CD14-positive monocyte (primary cell): ENCODE results near the gene LKAAEAR1. TPM values are rescaled to one million over a fixed set of nuclear protein-coding genes. Genes with fewer than 3 reads are reported as not detected.

Experiments
- DNase-seq, 3 donors: peaks; one replicate each; pipeline ENCODE4 v3.0.0-alpha.2; 2011 to 2022
- H2AFZ ChIP-seq: 2 replicates; pipeline ENCODE4 v1.6.0; 2012; ENCODE audit warnings: mild to moderate bottlenecking, low read depth, low read length, inconsistent platforms; ENCODE audit not compliant: insufficient read depth, poor library complexity, severe bottlenecking
- H3K27ac ChIP-seq, 2 donors: 1 replicate in 1 of 2; 2 replicates in 1 of 2; pipeline ENCODE4 v1.5.1; 2012 to 2013; ENCODE audit warnings: low read length in 2 of 2, control low read depth in 1 of 2, inconsistent platforms in 1 of 2, low read depth in 1 of 2, mild to moderate bottlenecking in 1 of 2
- H3K27me3 ChIP-seq, 2 donors: one replicate each; pipeline versions ENCODE4 v1.6.0 to v1.6.1; 2011 to 2013; ENCODE audit warnings: low read length in 2 of 2; ENCODE audit not compliant: control insufficient read depth in 2 of 2, insufficient read depth in 2 of 2
- H3K36me3 ChIP-seq, 2 donors: replicated peaks in 1 of 2; 1 replicate in 1 of 2; 2 replicates in 1 of 2; pipeline versions ENCODE4 v1.5.1 to v1.6.1; 2012 to 2013; ENCODE audit warnings: low read length in 2 of 2, control low read depth in 1 of 2, inconsistent platforms in 1 of 2, mild to moderate bottlenecking in 1 of 2; ENCODE audit not compliant: insufficient read depth in 2 of 2, control insufficient read depth in 1 of 2
- H3K4me1 ChIP-seq, 2 donors: 1 replicate in 1 of 2; 2 replicates in 1 of 2; pipeline versions ENCODE4 v1.5.1 to v1.6.1; 2012 to 2013; ENCODE audit warnings: low read length in 2 of 2, control low read depth in 1 of 2, inconsistent platforms in 1 of 2, mild to moderate bottlenecking in 1 of 2, moderate library complexity in 1 of 2; ENCODE audit not compliant: insufficient read depth in 2 of 2, control insufficient read depth in 1 of 2
- H3K4me2 ChIP-seq: replicated peaks from 2 replicates; pipeline ENCODE3; 2012; ENCODE audit warnings: low read length, moderate library complexity, mild to moderate bottlenecking; ENCODE audit not compliant: poor library complexity, severe bottlenecking; ENCODE audit errors: extremely low read depth
- H3K4me3 ChIP-seq, 3 experiments: fragments of 200-600 bp in 1 of 3; sonication (generic) in 1 of 3; replicated peaks in 1 of 3; 1 replicate in 2 of 3; 2 replicates in 1 of 3; pipeline ENCODE4 v1.5.1; 2011 to 2013; ENCODE audit warnings: low read length in 3 of 3, mild to moderate bottlenecking in 3 of 3, control low read depth in 2 of 3, low read depth in 2 of 3, inconsistent platforms in 1 of 3, moderate library complexity in 1 of 3
- H3K79me2 ChIP-seq: 2 replicates; pipeline ENCODE4 v1.6.0; 2012; ENCODE audit warnings: mild to moderate bottlenecking, control low read depth, inconsistent platforms, low read length, moderate library complexity; ENCODE audit not compliant: insufficient read depth
- H3K9ac ChIP-seq: 2 replicates; pipeline ENCODE4 v1.6.0; 2017; ENCODE audit warnings: low read length, mild to moderate bottlenecking; ENCODE audit not compliant: insufficient read depth, poor library complexity, severe bottlenecking
- H3K9me3 ChIP-seq, 2 donors: replicated peaks in 1 of 2; 1 replicate in 1 of 2; 2 replicates in 1 of 2; pipeline versions ENCODE4 v1.5.1 to v1.6.1; 2012 to 2013; ENCODE audit warnings: low read length in 2 of 2, control low read depth in 1 of 2; ENCODE audit not compliant: control insufficient read depth in 1 of 2, insufficient read depth in 1 of 2
- H4K20me1 ChIP-seq: 2 replicates; pipeline ENCODE4 v1.6.0; 2012; ENCODE audit warnings: mild to moderate bottlenecking, low read length, control low read depth, moderate library complexity; ENCODE audit not compliant: insufficient read depth
- H3K27ac Mint-ChIP-seq, 7 donors: one replicate each; pipeline ENCODE4 v1.8.0; 2020; ENCODE audit warnings: mild to moderate bottlenecking in 7 of 7, mixed read lengths in 7 of 7, moderate library complexity in 6 of 7, inconsistent platforms in 2 of 7
- H3K27me3 Mint-ChIP-seq, 3 donors: one replicate each; pipeline ENCODE4 v1.8.0; 2021 to 2022; ENCODE audit warnings: low read depth in 3 of 3, mild to moderate bottlenecking in 3 of 3, mixed read lengths in 3 of 3, moderate library complexity in 3 of 3, inconsistent platforms in 1 of 3
- H3K36me3 Mint-ChIP-seq, 2 donors: one replicate each; pipeline ENCODE4 v1.8.0; 2020; ENCODE audit warnings: mixed read lengths in 2 of 2, inconsistent platforms in 1 of 2, mild to moderate bottlenecking in 1 of 2
- H3K4me1 Mint-ChIP-seq: one replicate; pipeline ENCODE4 v1.8.0; 2020; ENCODE audit warnings: mild to moderate bottlenecking, mixed read lengths
- H3K4me3 Mint-ChIP-seq, 2 donors: one replicate each; pipeline ENCODE4 v1.8.0; 2020; ENCODE audit warnings: mild to moderate bottlenecking in 2 of 2, mixed read lengths in 2 of 2, moderate library complexity in 1 of 2
- H3K9me3 Mint-ChIP-seq, 7 donors: one replicate each; pipeline ENCODE4 v1.8.0; 2020 to 2022; ENCODE audit warnings: mixed read lengths in 7 of 7, mild to moderate bottlenecking in 6 of 7, moderate library complexity in 6 of 7, inconsistent platforms in 2 of 7
- WGBS: methylation state at CpG from one replicate; pipeline ENCODE4 v1.1.5; 2013; ENCODE audit warnings: missing lambda C conversion rate; ENCODE audit not compliant: insufficient coverage; 5-methylcytosine and 5-hydroxymethylcytosine counted together
- intact Hi-C, 2 donors: fragments of 100-400 bp; cut with micrococcal nuclease; formaldehyde crosslinking; loops; one replicate each; pipeline versions ENCODE4 v1.15.0 to v1.15.1; 2023
- polyA plus RNA-seq, 3 donors: library from polyadenylated mRNA; depleted of rRNA in 1 of 3; unstranded in 2 of 3; stranded (reverse) in 1 of 3; fragments of 300-500 nt in 2 of 3; fragments of >200 nt in 1 of 3; fragmentation: Illumina TruSeq in 2 of 3; gene quantifications; 1 replicate in 2 of 3; 2 replicates in 1 of 3; pipeline ENCODE4 v1.2.3, GENCODE V29; 2012 to 2021
- TF ChIP-seq, protein P1 (sequence below): fragments of 200-600 bp; IDR thresholded peaks from one replicate; pipeline ENCODE4 v1.8.0; 2022; ENCODE audit warnings: antibody characterized with exemption, mild to moderate bottlenecking

Gene LKAAEAR1
- polyA plus RNA-seq, 3 donors: 0.61 to 0.86 (median 0.64) TPM

GRCh38 chr20:64077541-64077875 is 6.7 kb downstream of the LKAAEAR1 start:
- Mint-ChIP-seq H3K36me3 (peaks cover 27 to 43% of the 10 kb centered on the region in 2 donors), H3K27me3 (peaks cover 3% of the 10 kb centered on the region in 3 donors), H3K4me1 (peaks cover 44% of the 10 kb centered on the region), H3K9me3 (no peaks in the 10 kb centered on the region), H3K27ac (peak overlapping the region in 6 of 7 donors; percentile 89 to 94 (median 93)), H3K4me3 (peak overlapping the region; percentile 95 to 97)
- intact Hi-C loops: no loop called here
- Histone ChIP-seq H4K20me1 (peaks cover 94% of the 10 kb centered on the region), H3K36me3 (peaks cover 38% of the 10 kb centered on the region in 2 donors), H3K4me3 (peak overlapping the region; percentile 78 to 100 (median 84)), H3K79me2 (peaks cover 86% of the 10 kb centered on the region), H3K27me3 (no peaks in the 10 kb centered on the region), H3K9ac (peak overlapping the region; percentile 88), H3K4me2 (peak overlapping the region; percentile 92), H3K27ac (peak overlapping the region; percentile 81 to 86), H2AFZ (no peak overlapping the region), H3K4me1 (peaks cover 41 to 67% of the 10 kb centered on the region in 2 donors), H3K9me3 (no peaks in the 10 kb centered on the region)
- DNase-seq: no peak
- TF ChIP-seq, protein P1, sequence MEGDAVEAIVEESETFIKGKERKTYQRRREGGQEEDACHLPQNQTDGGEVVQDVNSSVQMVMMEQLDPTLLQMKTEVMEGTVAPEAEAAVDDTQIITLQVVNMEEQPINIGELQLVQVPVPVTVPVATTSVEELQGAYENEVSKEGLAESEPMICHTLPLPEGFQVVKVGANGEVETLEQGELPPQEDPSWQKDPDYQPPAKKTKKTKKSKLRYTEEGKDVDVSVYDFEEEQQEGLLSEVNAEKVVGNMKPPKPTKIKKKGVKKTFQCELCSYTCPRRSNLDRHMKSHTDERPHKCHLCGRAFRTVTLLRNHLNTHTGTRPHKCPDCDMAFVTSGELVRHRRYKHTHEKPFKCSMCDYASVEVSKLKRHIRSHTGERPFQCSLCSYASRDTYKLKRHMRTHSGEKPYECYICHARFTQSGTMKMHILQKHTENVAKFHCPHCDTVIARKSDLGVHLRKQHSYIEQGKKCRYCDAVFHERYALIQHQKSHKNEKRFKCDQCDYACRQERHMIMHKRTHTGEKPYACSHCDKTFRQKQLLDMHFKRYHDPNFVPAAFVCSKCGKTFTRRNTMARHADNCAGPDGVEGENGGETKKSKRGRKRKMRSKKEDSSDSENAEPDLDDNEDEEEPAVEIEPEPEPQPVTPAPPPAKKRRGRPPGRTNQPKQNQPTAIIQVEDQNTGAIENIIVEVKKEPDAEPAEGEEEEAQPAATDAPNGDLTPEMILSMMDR: no peak
- WGBS: 0% methylated on average over 4 of the region's 7 CpGs

DNA sequence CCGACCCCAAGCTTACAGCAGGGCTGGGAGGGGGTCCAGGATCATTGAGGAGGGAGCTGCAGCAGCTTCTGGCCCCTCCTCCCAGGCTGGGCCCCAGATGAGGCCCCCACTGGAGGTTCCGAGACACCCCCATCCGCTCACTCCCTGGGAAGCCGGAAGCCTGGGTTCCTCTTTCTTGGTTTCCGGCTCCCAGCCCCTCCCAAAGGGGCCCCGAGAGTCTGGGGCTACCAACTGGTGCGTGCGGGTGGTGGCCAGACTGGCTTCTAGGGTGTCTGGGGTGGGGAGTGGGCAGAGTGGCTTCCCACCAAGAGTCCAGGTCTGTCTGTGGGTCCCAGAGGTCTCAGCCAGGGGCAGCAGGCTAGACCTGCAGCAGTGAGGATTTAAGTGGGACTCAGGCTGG is 7.1 kb downstream of the LKAAEAR1 start:
- Mint-ChIP-seq H3K4me1 (peaks cover 43% of the 10 kb centered on the region), H3K36me3 (peaks cover 31 to 47% of the 10 kb centered on the region in 2 donors), H3K27ac (peak overlapping the region; percentile 82 to 94 (median 92)), H3K9me3 (no peaks in the 10 kb centered on the region), H3K4me3 (peak overlapping the region; percentile 95 to 97), H3K27me3 (peaks cover 1 to 3% (median 3%) of the 10 kb centered on the region in 3 donors)
- Histone ChIP-seq H3K4me3 (peak overlapping the region; percentile 78 to 100 (median 84)), H3K9ac (peak overlapping the region; percentile 88), H3K9me3 (no peaks in the 10 kb centered on the region), H3K27me3 (no peaks in the 10 kb centered on the region), H3K36me3 (peaks cover 42% of the 10 kb centered on the region in 2 donors), H3K4me2 (peak overlapping the region; percentile 92), H3K4me1 (peaks cover 37 to 62% of the 10 kb centered on the region in 2 donors), H3K27ac (peak overlapping the region; percentile 81 to 86), H2AFZ (no peak overlapping the region), H4K20me1 (peaks cover 94% of the 10 kb centered on the region), H3K79me2 (peaks cover 82% of the 10 kb centered on the region)
- intact Hi-C loops: no loop called here
- WGBS: 0% methylated on average over 3 of the region's 8 CpGs
- TF ChIP-seq, protein P1: no peak
- peak; percentile 64 to 85 (median 66) for DNase-seq
